Measurements from ENCODE around the gene PXMP4. TPM values are rescaled to one million over a fixed set of nuclear protein-coding genes. Genes with fewer than 3 reads are reported as not detected.
A peak's percentile ranks its signal among the peaks of the same experiment; 100 is the strongest.

The PXMP4 gene
- total RNA-seq, 1 donor from 2014 or later, result 11.7 TPM

- DNase-seq (peak; percentile 93), ATAC-seq (ENCODE audit: poor library complexity) (peak; percentile 75)
- intact Hi-C loops (cut with DNase I), result no loop called here
These were observed 56.7 kb downstream of the PXMP4 start for GRCh38 chr20:33663161-33664084.

- ATAC-seq (ENCODE audit: poor library complexity) (no peak), DNase-seq (no peak)
- intact Hi-C loops (cut with DNase I), result no loop called here
These were observed 57.9 kb downstream of the PXMP4 start, which contains the start of gene C20orf144 for GRCh38 chr20:33662172-33662571. Gene C20orf144 (plus strand): TSS chr20:33662327. CDS start chr20:33662346, 19 bp downstream.

GRCh38 chr20:33660685-33661058 lies 59.4 kb downstream of the PXMP4 start:
- DNase-seq (no peak), ATAC-seq (ENCODE audit: poor library complexity) (no peak)
- intact Hi-C loops (cut with DNase I), result no loop called here

GRCh38 chr20:33660035-33660684 lies 60.0 kb downstream of the PXMP4 start:
- no peak for ATAC-seq (ENCODE audit: poor library complexity)
- intact Hi-C loops (cut with DNase I), result no loop called here
- no peak for DNase-seq

GRCh38 chr20:33659341-33660034 lies 60.6 kb downstream of the PXMP4 start:
- ATAC-seq (ENCODE audit: poor library complexity), result no peak
- no peak for DNase-seq
- intact Hi-C loops (cut with DNase I), result no loop called here

- no peak for DNase-seq
- intact Hi-C loops (cut with DNase I), result no loop called here
- ATAC-seq (ENCODE audit: poor library complexity), result no peak
These were observed 61.2 kb downstream of the PXMP4 start for GRCh38 chr20:33658929-33659328.

- DNase-seq (no peak), ATAC-seq (ENCODE audit: poor library complexity) (no peak)
- intact Hi-C loops (cut with DNase I), result no loop called here
These were observed 61.6 kb downstream of the PXMP4 start for GRCh38 chr20:33658510-33658909.

- no peak for DNase-seq
- ATAC-seq (ENCODE audit: poor library complexity), result no peak
- intact Hi-C loops (cut with DNase I), result no loop called here
These were observed 62.4 kb downstream of the PXMP4 start for GRCh38 chr20:33657704-33658095.

- DNase-seq (no peak), ATAC-seq (ENCODE audit: poor library complexity) (no peak)
- intact Hi-C loops (cut with DNase I), result no loop called here
These were observed 63.1 kb downstream of the PXMP4 start for GRCh38 chr20:33656783-33657703.

GRCh38 chr20:33656010-33656782 lies 63.9 kb downstream of the PXMP4 start:
- intact Hi-C loops (cut with DNase I), result no loop called here
- DNase-seq (no peak), ATAC-seq (ENCODE audit: poor library complexity) (no peak)

GRCh38 chr20:33655164-33655563 lies 64.9 kb downstream of the PXMP4 start:
- ATAC-seq (ENCODE audit: poor library complexity), result no peak
- intact Hi-C loops (cut with DNase I), result no loop called here
- DNase-seq, result no peak

GRCh38 chr20:33654680-33655161 lies 65.4 kb downstream of the PXMP4 start:
- ATAC-seq (ENCODE audit: poor library complexity) (no peak), DNase-seq (no peak)
- intact Hi-C loops (cut with DNase I), result loop anchor here (5.0 kb wide), 1 partner anchor 192 kb away; no protein-coding TSS in a partner anchor

GRCh38 chr20:33653900-33654596 lies 66.1 kb downstream of the PXMP4 start:
- DNase-seq (no peak), ATAC-seq (ENCODE audit: poor library complexity) (peak; percentile 23)
- intact Hi-C loops (cut with DNase I), result loop anchor here (5.0 kb wide), 1 partner anchor 192 kb away; no protein-coding TSS in a partner anchor

- intact Hi-C loops (cut with DNase I), result loop anchor here (5.0 kb wide), 1 partner anchor 191 kb away; no protein-coding TSS in a partner anchor
- peak; percentile 68 for ATAC-seq (ENCODE audit: poor library complexity)
- DNase-seq, result no peak
These were observed 66.8 kb downstream of the PXMP4 start for GRCh38 chr20:33653218-33653899.

Data from Right ventricle myocardium superior (tissue), 1 donor.